ACC112 (cell line): Measurements from ENCODE around the gene PEX11B.

Experiments used
- H2AFZ ChIP-seq: fragments of 200-600 bp; sonication (generic); one replicate; pipeline ENCODE4 v1.6.0; 2017; ENCODE audit warnings: antibody characterized with exemption, low read length; ENCODE audit not compliant: unreplicated experiment
- H3K27ac ChIP-seq: fragments of 200-600 bp; sonication (generic); 2 replicates; pipeline ENCODE4 v1.5.1; 2014; ENCODE audit warnings: low read depth, mild to moderate bottlenecking, antibody characterized with exemption, low read length, moderate library complexity
- H3K27me3 ChIP-seq: fragments of 200-600 bp; sonication (generic); 2 replicates; pipeline ENCODE4 v1.6.1; 2014; ENCODE audit warnings: mild to moderate bottlenecking, antibody characterized with exemption, low read length, moderate library complexity, mixed read lengths; ENCODE audit not compliant: insufficient read depth
- H3K36me3 ChIP-seq: fragments of 200-600 bp; sonication (generic); 2 replicates; pipeline ENCODE4 v1.6.1; 2016; ENCODE audit warnings: mild to moderate bottlenecking, antibody characterized with exemption, low read length, moderate library complexity, mixed read lengths; ENCODE audit not compliant: insufficient read depth
- H3K4me1 ChIP-seq: fragments of 200-600 bp; sonication (generic); one replicate; pipeline ENCODE4 v1.6.1; 2016; ENCODE audit warnings: low read length, mixed read lengths; ENCODE audit not compliant: insufficient read depth, unreplicated experiment, control insufficient read depth
- H3K4me3 ChIP-seq: fragments of 200-600 bp; sonication (generic); 2 replicates; pipeline ENCODE4 v1.5.1; 2014; ENCODE audit warnings: mild to moderate bottlenecking, low read depth, low read length
- H3K79me2 ChIP-seq: fragments of 200-600 bp; sonication (generic); one replicate; pipeline ENCODE4 v1.6.0; 2016; ENCODE audit warnings: low read length; ENCODE audit not compliant: control insufficient read depth, unreplicated experiment, insufficient read depth

Gene PEX11B

GRCh38 chr1:145889722-145890121 is 28.8 kb downstream of the PEX11B start:
- Histone ChIP-seq H3K4me3 (no peak overlapping the region), H3K27ac (no peak overlapping the region), H3K79me2 (no peaks in the 10 kb centered on the region), H3K4me1 (peaks cover 36% of the 10 kb centered on the region), H3K27me3 (no peaks in the 10 kb centered on the region), H3K36me3 (no peaks in the 10 kb centered on the region), H2AFZ (no peak overlapping the region)

- H3K27me3 ChIP-seq = no peaks in the 10 kb centered on the region
- H3K79me2 ChIP-seq = no peaks in the 10 kb centered on the region
- no peak overlapping the region for H3K27ac ChIP-seq
- H3K36me3 ChIP-seq = no peaks in the 10 kb centered on the region
- H3K4me3 ChIP-seq = no peak overlapping the region
- no peak overlapping the region for H2AFZ ChIP-seq
- peaks cover 35% of the 10 kb centered on the region for H3K4me1 ChIP-seq
Observed at GRCh38 chr1:145887631-145888030, 30.9 kb downstream of the PEX11B start.

- H3K4me1 ChIP-seq = peaks cover 29% of the 10 kb centered on the region
- H3K27ac ChIP-seq = no peak overlapping the region
- no peaks in the 10 kb centered on the region for H3K36me3 ChIP-seq
- no peak overlapping the region for H3K4me3 ChIP-seq
- no peaks in the 10 kb centered on the region for H3K79me2 ChIP-seq
- no peak overlapping the region for H2AFZ ChIP-seq
- H3K27me3 ChIP-seq = no peaks in the 10 kb centered on the region
Observed at GRCh38 chr1:145886816-145887215, 31.7 kb downstream of the PEX11B start.

GRCh38 chr1:145886390-145886789 is 32.1 kb downstream of the PEX11B start:
- Histone ChIP-seq H3K27me3 (no peaks in the 10 kb centered on the region), H2AFZ (peak overlapping the region; percentile 27), H3K79me2 (no peaks in the 10 kb centered on the region), H3K36me3 (no peaks in the 10 kb centered on the region), H3K4me3 (peak overlapping the region; percentile 74), H3K27ac (no peak overlapping the region), H3K4me1 (peaks cover 25% of the 10 kb centered on the region)

- H3K4me1 ChIP-seq = peaks cover 20% of the 10 kb centered on the region
- H2AFZ ChIP-seq = peak within 1 kb of the TSS; percentile 27
- no peak within 1 kb of the TSS for H3K27ac ChIP-seq
- peak within 1 kb of the TSS; percentile 74 for H3K4me3 ChIP-seq
- no peaks in the 10 kb centered on the region for H3K36me3 ChIP-seq
- no peaks in the 10 kb centered on the region for H3K79me2 ChIP-seq
- H3K27me3 ChIP-seq = no peaks in the 10 kb centered on the region
Observed at GRCh38 chr1:145885738-145886287, 32.7 kb downstream of the PEX11B start, which contains the start of gene ANKRD35. Gene ANKRD35, minus strand, starts transcription at chr1:145885866. Its CDS starts 108 bp downstream, at chr1:145885758.

GRCh38 chr1:145884675-145885074 is 33.8 kb downstream of the PEX11B start:
- Histone ChIP-seq H3K27me3 (no peaks in the 10 kb centered on the region), H3K27ac (no peak overlapping the region), H3K4me3 (no peak overlapping the region), H3K79me2 (no peaks in the 10 kb centered on the region), H3K36me3 (no peaks in the 10 kb centered on the region), H3K4me1 (peaks cover 15% of the 10 kb centered on the region), H2AFZ (no peak overlapping the region)

- Histone ChIP-seq H3K27me3 (no peaks in the 10 kb centered on the region), H3K4me1 (peaks cover 8% of the 10 kb centered on the region), H3K27ac (no peak overlapping the region), H2AFZ (no peak overlapping the region), H3K4me3 (no peak overlapping the region), H3K79me2 (no peaks in the 10 kb centered on the region), H3K36me3 (no peaks in the 10 kb centered on the region)
Observed at GRCh38 chr1:145879775-145880174, 38.7 kb downstream of the PEX11B start.

GRCh38 chr1:145878724-145879123 is 39.8 kb downstream of the PEX11B start:
- Histone ChIP-seq H3K27me3 (no peaks in the 10 kb centered on the region; the same call in 1 of the 2 replicates), H3K36me3 (no peaks in the 10 kb centered on the region), H3K4me1 (no peaks in the 10 kb centered on the region), H3K79me2 (no peaks in the 10 kb centered on the region), H3K27ac (no peak overlapping the region), H2AFZ (no peak overlapping the region), H3K4me3 (no peak overlapping the region)

- H3K27me3 ChIP-seq = no peaks in the 10 kb centered on the region; the same call in 1 of the 2 replicates
- H3K79me2 ChIP-seq = no peaks in the 10 kb centered on the region
- H3K36me3 ChIP-seq = no peaks in the 10 kb centered on the region
- no peak overlapping the region for H2AFZ ChIP-seq
- H3K4me3 ChIP-seq = no peak overlapping the region
- no peak overlapping the region for H3K27ac ChIP-seq
- H3K4me1 ChIP-seq = no peaks in the 10 kb centered on the region
Observed at GRCh38 chr1:145877923-145878486, 40.5 kb downstream of the PEX11B start.

GRCh38 chr1:145874646-145875045 is 43.9 kb downstream of the PEX11B start:
- Histone ChIP-seq H2AFZ (no peak overlapping the region), H3K27ac (no peak overlapping the region), H3K79me2 (no peaks in the 10 kb centered on the region), H3K4me3 (no peak overlapping the region), H3K27me3 (no peaks in the 10 kb centered on the region; the same call in 1 of the 2 replicates), H3K4me1 (peaks cover 14% of the 10 kb centered on the region), H3K36me3 (no peaks in the 10 kb centered on the region)
